ENCODE measurements around the gene TPX2. TPM values are rescaled to one million over a fixed set of nuclear protein-coding genes. Genes with fewer than 3 reads are reported as not detected.

TPX2 gene
- total RNA-seq, 1 experiment from 2014 or later, result 248 TPM

GRCh38 chr20:31835977-31836852, 97.1 kb downstream of the TPX2 start:
- intact Hi-C loops (cut with micrococcal nuclease; ENCODE audit: unreplicated experiment) (no loop called here), in situ Hi-C loops (cut with HindIII; ENCODE audit: low pct_unique_long_range_greater_than_20kb, low sequenced_read_pairs) (no loop called here)
- TF ChIP-seq SIN3A (IDR thresholded peaks at IDR 0.05; ENCODE audit: borderline replicate concordance, insufficient read depth, low read depth, low read length), result no peak
- TF ChIP-seq, protein P1, sequence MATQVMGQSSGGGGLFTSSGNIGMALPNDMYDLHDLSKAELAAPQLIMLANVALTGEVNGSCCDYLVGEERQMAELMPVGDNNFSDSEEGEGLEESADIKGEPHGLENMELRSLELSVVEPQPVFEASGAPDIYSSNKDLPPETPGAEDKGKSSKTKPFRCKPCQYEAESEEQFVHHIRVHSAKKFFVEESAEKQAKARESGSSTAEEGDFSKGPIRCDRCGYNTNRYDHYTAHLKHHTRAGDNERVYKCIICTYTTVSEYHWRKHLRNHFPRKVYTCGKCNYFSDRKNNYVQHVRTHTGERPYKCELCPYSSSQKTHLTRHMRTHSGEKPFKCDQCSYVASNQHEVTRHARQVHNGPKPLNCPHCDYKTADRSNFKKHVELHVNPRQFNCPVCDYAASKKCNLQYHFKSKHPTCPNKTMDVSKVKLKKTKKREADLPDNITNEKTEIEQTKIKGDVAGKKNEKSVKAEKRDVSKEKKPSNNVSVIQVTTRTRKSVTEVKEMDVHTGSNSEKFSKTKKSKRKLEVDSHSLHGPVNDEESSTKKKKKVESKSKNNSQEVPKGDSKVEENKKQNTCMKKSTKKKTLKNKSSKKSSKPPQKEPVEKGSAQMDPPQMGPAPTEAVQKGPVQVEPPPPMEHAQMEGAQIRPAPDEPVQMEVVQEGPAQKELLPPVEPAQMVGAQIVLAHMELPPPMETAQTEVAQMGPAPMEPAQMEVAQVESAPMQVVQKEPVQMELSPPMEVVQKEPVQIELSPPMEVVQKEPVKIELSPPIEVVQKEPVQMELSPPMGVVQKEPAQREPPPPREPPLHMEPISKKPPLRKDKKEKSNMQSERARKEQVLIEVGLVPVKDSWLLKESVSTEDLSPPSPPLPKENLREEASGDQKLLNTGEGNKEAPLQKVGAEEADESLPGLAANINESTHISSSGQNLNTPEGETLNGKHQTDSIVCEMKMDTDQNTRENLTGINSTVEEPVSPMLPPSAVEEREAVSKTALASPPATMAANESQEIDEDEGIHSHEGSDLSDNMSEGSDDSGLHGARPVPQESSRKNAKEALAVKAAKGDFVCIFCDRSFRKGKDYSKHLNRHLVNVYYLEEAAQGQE (IDR thresholded peaks at IDR 0.05; ENCODE audit: insufficient read depth in 1 of 2, low read depth in 2 of 2, low read length in 1 of 2), result no peak
- TF ChIP-seq POLR2AphosphoS5 (IDR thresholded peaks at IDR 0.05; ENCODE audit: low read depth, low read length), result peak; percentile 83; the same call in 1 of the 2 replicates
- TF ChIP-seq, protein P2, sequence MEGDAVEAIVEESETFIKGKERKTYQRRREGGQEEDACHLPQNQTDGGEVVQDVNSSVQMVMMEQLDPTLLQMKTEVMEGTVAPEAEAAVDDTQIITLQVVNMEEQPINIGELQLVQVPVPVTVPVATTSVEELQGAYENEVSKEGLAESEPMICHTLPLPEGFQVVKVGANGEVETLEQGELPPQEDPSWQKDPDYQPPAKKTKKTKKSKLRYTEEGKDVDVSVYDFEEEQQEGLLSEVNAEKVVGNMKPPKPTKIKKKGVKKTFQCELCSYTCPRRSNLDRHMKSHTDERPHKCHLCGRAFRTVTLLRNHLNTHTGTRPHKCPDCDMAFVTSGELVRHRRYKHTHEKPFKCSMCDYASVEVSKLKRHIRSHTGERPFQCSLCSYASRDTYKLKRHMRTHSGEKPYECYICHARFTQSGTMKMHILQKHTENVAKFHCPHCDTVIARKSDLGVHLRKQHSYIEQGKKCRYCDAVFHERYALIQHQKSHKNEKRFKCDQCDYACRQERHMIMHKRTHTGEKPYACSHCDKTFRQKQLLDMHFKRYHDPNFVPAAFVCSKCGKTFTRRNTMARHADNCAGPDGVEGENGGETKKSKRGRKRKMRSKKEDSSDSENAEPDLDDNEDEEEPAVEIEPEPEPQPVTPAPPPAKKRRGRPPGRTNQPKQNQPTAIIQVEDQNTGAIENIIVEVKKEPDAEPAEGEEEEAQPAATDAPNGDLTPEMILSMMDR (IDR thresholded peaks at IDR 0.05), result no peak
- TF ChIP-seq TCF7L2 (IDR thresholded peaks at IDR 0.05; ENCODE audit: low read depth, low read length), result no peak
- H3K4me1 ChIP-seq (ENCODE audit: control insufficient read depth, insufficient read depth, low read length), result peaks cover 72% of the 10 kb centered on the region
- H3K4me3 ChIP-seq (ENCODE audit: low read depth in 2 of 2, low read length in 2 of 2), result no peak overlapping the region; a peak in 1 of 4 replicates
- no peaks in the 10 kb centered on the region for H3K36me3 ChIP-seq (ENCODE audit: control insufficient read depth, insufficient read depth, low read length)
- peak; percentile 81 for ATAC-seq
- no peak for DNase-seq (ENCODE audit: low read depth, low spot score)
- H3K9me3 ChIP-seq (ENCODE audit: control insufficient read depth, insufficient read depth, low read depth, low read length), result no peaks in the 10 kb centered on the region
- ChIA-PET CTCF (interaction anchor here (1.0 to 4.2 kb wide), 6 partner anchors 10 to 195 kb away, joined by 3 to 21 read pairs (median 7); no protein-coding TSS in a partner anchor), POLR2A (interaction anchor here (0.6 to 0.7 kb wide), 2 partner anchors 188 to 266 kb away, joined by 3 to 4 read pairs; no protein-coding TSS in a partner anchor)
- BruUV-seq (replicated peaks), result no TSS peak
- peak overlapping the region; percentile 86 for H3K27ac ChIP-seq (ENCODE audit: low read length)
- no peaks in the 10 kb centered on the region for H3K27me3 ChIP-seq (ENCODE audit: control insufficient read depth, insufficient read depth, low read length)

DNA sequence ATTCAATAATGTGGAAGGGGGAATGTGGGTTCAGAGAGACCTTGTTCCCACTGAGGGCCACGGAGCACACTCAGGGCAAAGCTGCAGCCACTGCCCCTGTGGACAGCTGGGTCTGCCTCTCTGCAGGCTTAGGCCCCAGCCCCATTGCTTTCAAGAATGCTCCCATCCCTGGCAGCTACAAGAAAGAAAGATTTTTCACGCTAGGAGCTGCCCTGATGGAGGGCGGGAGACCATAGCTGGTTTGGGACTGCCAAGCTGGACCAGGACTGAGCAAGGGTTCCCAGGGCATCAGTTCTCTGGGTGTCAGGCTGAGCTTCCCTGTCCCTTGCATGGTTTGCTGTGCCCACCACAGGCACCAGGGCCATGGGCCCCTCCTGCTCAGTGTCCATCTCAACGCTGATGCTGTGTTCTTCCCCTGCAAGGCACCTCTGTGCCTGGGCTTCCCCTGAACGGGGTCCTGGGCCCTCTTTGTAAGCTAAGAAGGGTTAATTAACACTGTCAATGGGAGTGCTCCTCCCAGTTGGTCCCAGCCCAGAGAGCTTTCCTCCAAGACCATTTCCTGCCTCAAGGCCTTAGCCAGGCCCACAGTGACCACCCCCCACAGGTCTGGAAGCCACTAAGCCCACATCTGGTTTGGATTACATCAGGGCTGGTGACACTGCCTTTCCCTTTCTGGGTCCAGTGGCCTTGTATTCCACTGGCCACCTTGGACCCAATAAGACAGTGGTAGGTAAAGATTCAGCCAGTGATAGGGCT, 97.9 kb downstream of the TPX2 start:
- TF ChIP-seq SIN3A (IDR thresholded peaks at IDR 0.05; ENCODE audit: borderline replicate concordance, insufficient read depth, low read depth, low read length) (no peak), TCF7L2 (IDR thresholded peaks at IDR 0.05; ENCODE audit: low read depth, low read length) (no peak), POLR2AphosphoS5 (IDR thresholded peaks at IDR 0.05; ENCODE audit: low read depth, low read length) (no peak)
- TF ChIP-seq, protein P2 (IDR thresholded peaks at IDR 0.05), result no peak
- TF ChIP-seq, protein P1 (IDR thresholded peaks at IDR 0.05; ENCODE audit: insufficient read depth in 1 of 2, low read depth in 2 of 2, low read length in 1 of 2), result no peak
- Histone ChIP-seq H3K27me3 (ENCODE audit: control insufficient read depth, insufficient read depth, low read length) (no peaks in the 10 kb centered on the region), H3K36me3 (ENCODE audit: control insufficient read depth, insufficient read depth, low read length) (no peaks in the 10 kb centered on the region), H3K4me1 (ENCODE audit: control insufficient read depth, insufficient read depth, low read length) (peaks cover 80% of the 10 kb centered on the region), H3K4me3 (ENCODE audit: low read depth in 2 of 2, low read length in 2 of 2) (no peak overlapping the region), H3K27ac (ENCODE audit: low read length) (peak overlapping the region; percentile 86), H3K9me3 (ENCODE audit: control insufficient read depth, insufficient read depth, low read depth, low read length) (no peaks in the 10 kb centered on the region)
- ChIA-PET CTCF (interaction anchor here (1.0 to 4.2 kb wide), 6 partner anchors 10 to 195 kb away, joined by 3 to 21 read pairs (median 7); no protein-coding TSS in a partner anchor), POLR2A (interaction anchor here (0.5 to 0.6 kb wide), 3 partner anchors 252 to 455 kb away, joined by 3 to 6 read pairs (median 4); no protein-coding TSS in a partner anchor)
- in situ Hi-C loops (cut with HindIII; ENCODE audit: low pct_unique_long_range_greater_than_20kb, low sequenced_read_pairs), result no loop called here
- DNase-seq (ENCODE audit: low read depth, low spot score), result no peak
- no peak for ATAC-seq
- no TSS peak for BruUV-seq (replicated peaks)
- intact Hi-C loops (cut with micrococcal nuclease; ENCODE audit: unreplicated experiment), result no loop called here

Data from Panc1 (cell line).